Nephron progenitor cell (in vitro differentiated cells): ENCODE results near the gene CPVL.

ENCODE experiments used
- DNase-seq: peaks from one replicate; pipeline ENCODE4 v3.0.0; 2021
- H3K27ac Mint-ChIP-seq: 2 replicates; pipeline ENCODE4 v1.8.0; 2021; ENCODE audit warnings: mild to moderate bottlenecking, moderate library complexity, mixed read lengths
- H3K27me3 Mint-ChIP-seq: 2 replicates; pipeline ENCODE4 v1.8.0; 2021; ENCODE audit warnings: mild to moderate bottlenecking, low read depth, mixed read lengths; ENCODE audit not compliant: poor library complexity
- H3K36me3 Mint-ChIP-seq: 2 replicates; pipeline ENCODE4 v1.8.0; 2021; ENCODE audit warnings: low read depth, mixed read lengths
- H3K4me1 Mint-ChIP-seq: 2 replicates; pipeline ENCODE4 v1.8.0; 2021; ENCODE audit warnings: mixed read lengths
- H3K4me3 Mint-ChIP-seq: 2 replicates; pipeline ENCODE4 v1.8.0; 2021; ENCODE audit warnings: mild to moderate bottlenecking, moderate library complexity, mixed read lengths
- H3K9me3 Mint-ChIP-seq: 2 replicates; pipeline ENCODE4 v1.8.0; 2021; ENCODE audit warnings: mild to moderate bottlenecking, moderate library complexity, mixed read lengths
- CTCF ChIP-seq: fragments of 200-600 bp; sonication (generic); IDR thresholded peaks from 2 replicates; pipeline ENCODE4 v1.5.0; 2021; ENCODE audit warnings: antibody characterized with exemption

Gene CPVL

GRCh38 chr7:29009947-29010346, 136.4 kb downstream of the CPVL start:
- TF ChIP-seq CTCF, result no peak
- H3K9me3 Mint-ChIP-seq, result peaks cover 24% of the 10 kb centered on the region
- H3K4me3 Mint-ChIP-seq, result no peak overlapping the region
- H3K4me1 Mint-ChIP-seq, result peaks cover 6% of the 10 kb centered on the region
- no peaks in the 10 kb centered on the region for H3K27me3 Mint-ChIP-seq
- peaks cover 48% of the 10 kb centered on the region for H3K36me3 Mint-ChIP-seq
- H3K27ac Mint-ChIP-seq, result no peak overlapping the region
- no peak for DNase-seq

- Mint-ChIP-seq H3K27ac (no peak overlapping the region), H3K36me3 (peaks cover 48% of the 10 kb centered on the region), H3K4me1 (peaks cover 6% of the 10 kb centered on the region), H3K27me3 (no peaks in the 10 kb centered on the region), H3K4me3 (no peak overlapping the region), H3K9me3 (peaks cover 29% of the 10 kb centered on the region)
- TF ChIP-seq CTCF, result no peak
- no peak for DNase-seq
These were observed 137.7 kb downstream of the CPVL start for GRCh38 chr7:29008590-29008989.

GRCh38 chr7:29007127-29007526, 139.2 kb downstream of the CPVL start:
- peaks cover 6% of the 10 kb centered on the region for H3K4me1 Mint-ChIP-seq
- H3K4me3 Mint-ChIP-seq, result no peak overlapping the region
- no peaks in the 10 kb centered on the region for H3K27me3 Mint-ChIP-seq
- DNase-seq, result no peak
- peaks cover 42% of the 10 kb centered on the region for H3K9me3 Mint-ChIP-seq
- no peak overlapping the region for H3K27ac Mint-ChIP-seq
- no peak for TF ChIP-seq CTCF
- H3K36me3 Mint-ChIP-seq, result peaks cover 62% of the 10 kb centered on the region

GRCh38 chr7:29005829-29006228, 140.5 kb downstream of the CPVL start:
- Mint-ChIP-seq H3K4me3 (no peak overlapping the region), H3K27ac (no peak overlapping the region), H3K4me1 (peaks cover 19% of the 10 kb centered on the region), H3K9me3 (peaks cover 47% of the 10 kb centered on the region), H3K27me3 (no peaks in the 10 kb centered on the region), H3K36me3 (peaks cover 68% of the 10 kb centered on the region)
- no peak for TF ChIP-seq CTCF
- DNase-seq, result no peak

- peaks cover 24% of the 10 kb centered on the region for H3K4me1 Mint-ChIP-seq
- no peaks in the 10 kb centered on the region for H3K27me3 Mint-ChIP-seq
- H3K36me3 Mint-ChIP-seq, result peaks cover 68% of the 10 kb centered on the region
- DNase-seq, result no peak
- no peak overlapping the region for H3K4me3 Mint-ChIP-seq
- H3K27ac Mint-ChIP-seq, result no peak overlapping the region
- H3K9me3 Mint-ChIP-seq, result peaks cover 47% of the 10 kb centered on the region
- no peak for TF ChIP-seq CTCF
These were observed 140.9 kb downstream of the CPVL start for GRCh38 chr7:29005406-29005805.

- peaks cover 41% of the 10 kb centered on the region for H3K4me1 Mint-ChIP-seq
- no peak overlapping the region for H3K4me3 Mint-ChIP-seq
- DNase-seq, result no peak
- no peak for TF ChIP-seq CTCF
- no peak overlapping the region for H3K27ac Mint-ChIP-seq
- no peaks in the 10 kb centered on the region for H3K27me3 Mint-ChIP-seq
- peaks cover 50% of the 10 kb centered on the region for H3K9me3 Mint-ChIP-seq
- peaks cover 65% of the 10 kb centered on the region for H3K36me3 Mint-ChIP-seq
These were observed 142.6 kb downstream of the CPVL start for GRCh38 chr7:29003703-29004102.
